Fibroblast of lung (primary cell): ENCODE results near the gene ABCC6.

Source experiments
- EZH2 ChIP-seq: IDR thresholded peaks from 2 replicates; pipeline ENCODE4 v1.5.1; 2012; ENCODE audit warnings: low read length, control low read depth, mild to moderate bottlenecking; ENCODE audit errors: missing control alignments
- TF ChIP-seq, protein P1 (sequence below), 2 donors: IDR thresholded peaks in 1 of 2; conservative IDR thresholded peaks in 1 of 2; 1 replicate in 1 of 2; 2 replicates in 1 of 2; pipeline ENCODE4 v1.5.1; 2011 to 2012; ENCODE audit warnings: low read length in 2 of 2, control low read depth in 1 of 2, inconsistent platforms in 1 of 2, low read depth in 1 of 2, mild to moderate bottlenecking in 1 of 2

DNA sequence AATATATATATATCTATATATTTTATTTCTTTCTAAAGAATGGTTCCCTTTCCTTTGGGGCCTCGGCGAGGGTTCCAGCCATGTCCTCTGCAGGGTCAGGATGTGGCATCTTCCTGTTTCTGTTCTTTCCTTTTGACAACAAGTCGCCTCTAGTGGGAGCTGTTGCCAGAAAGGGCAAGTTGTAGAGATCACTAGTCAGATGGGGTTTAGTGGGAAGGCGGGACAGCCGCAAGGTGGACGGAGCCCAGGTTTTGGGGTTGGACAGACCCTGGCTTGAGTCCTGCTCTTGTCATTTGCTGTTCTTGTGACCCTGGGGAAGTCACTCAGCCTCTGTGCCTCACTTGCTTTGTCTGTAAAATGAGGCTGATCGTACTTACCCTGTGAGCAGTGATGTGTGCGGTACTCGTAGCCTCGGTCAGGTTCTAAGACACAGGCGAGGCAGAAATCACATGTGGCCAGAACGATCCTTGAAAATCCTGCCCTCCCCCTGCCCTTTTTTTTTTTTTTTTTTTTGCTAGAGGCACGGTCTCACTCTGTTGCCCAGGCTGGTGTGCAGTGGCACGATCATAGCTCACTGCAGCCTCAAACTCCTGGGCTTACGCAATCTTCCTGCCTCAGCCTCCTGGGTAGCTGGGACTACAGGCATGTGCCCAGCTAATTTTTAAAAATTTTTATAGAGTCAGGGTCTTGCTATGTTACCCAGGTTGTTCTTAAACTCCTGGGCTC lies 80.1 kb downstream of the ABCC6 start:
- no peak for TF ChIP-seq EZH2
- TF ChIP-seq, protein P1, sequence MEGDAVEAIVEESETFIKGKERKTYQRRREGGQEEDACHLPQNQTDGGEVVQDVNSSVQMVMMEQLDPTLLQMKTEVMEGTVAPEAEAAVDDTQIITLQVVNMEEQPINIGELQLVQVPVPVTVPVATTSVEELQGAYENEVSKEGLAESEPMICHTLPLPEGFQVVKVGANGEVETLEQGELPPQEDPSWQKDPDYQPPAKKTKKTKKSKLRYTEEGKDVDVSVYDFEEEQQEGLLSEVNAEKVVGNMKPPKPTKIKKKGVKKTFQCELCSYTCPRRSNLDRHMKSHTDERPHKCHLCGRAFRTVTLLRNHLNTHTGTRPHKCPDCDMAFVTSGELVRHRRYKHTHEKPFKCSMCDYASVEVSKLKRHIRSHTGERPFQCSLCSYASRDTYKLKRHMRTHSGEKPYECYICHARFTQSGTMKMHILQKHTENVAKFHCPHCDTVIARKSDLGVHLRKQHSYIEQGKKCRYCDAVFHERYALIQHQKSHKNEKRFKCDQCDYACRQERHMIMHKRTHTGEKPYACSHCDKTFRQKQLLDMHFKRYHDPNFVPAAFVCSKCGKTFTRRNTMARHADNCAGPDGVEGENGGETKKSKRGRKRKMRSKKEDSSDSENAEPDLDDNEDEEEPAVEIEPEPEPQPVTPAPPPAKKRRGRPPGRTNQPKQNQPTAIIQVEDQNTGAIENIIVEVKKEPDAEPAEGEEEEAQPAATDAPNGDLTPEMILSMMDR (conservative IDR thresholded peaks at IDR 0.05 in 1 of 2, IDR thresholded peaks at IDR 0.05 in 1 of 2; ENCODE audit: low read depth in 1 of 2, low read length in 2 of 2): peak; percentile 32 to 33
